GM19395 (cell line): ENCODE data around the gene FAM209A.
"Not testable (repeated sequence)": the region's sequence is repeated elsewhere in the genome, so short reads cannot be mapped to it uniquely, and the experiment has no call there.

Experiments
- ATAC-seq: cut with Tn5 transposase; IDR thresholded peaks from one replicate; pipeline ENCODE4 v1.9.1; 2021; ENCODE audit warnings: mild to moderate bottlenecking, moderate library complexity; ENCODE audit not compliant: unreplicated experiment

The FAM209A gene

GRCh38 chr20:56537997-56538396, 13.5 kb downstream of the FAM209A start:
- no peak for ATAC-seq

- no peak for ATAC-seq
These were observed 15.9 kb downstream of the FAM209A start for GRCh38 chr20:56540415-56540814.

- no peak for ATAC-seq
These were observed 18.0 kb downstream of the FAM209A start for GRCh38 chr20:56542489-56543030.

- no peak for ATAC-seq
These were observed 27.0 kb downstream of the FAM209A start for GRCh38 chr20:56551571-56551970.

- ATAC-seq: no peak
These were observed 28.5 kb downstream of the FAM209A start for GRCh38 chr20:56552911-56553629.

- ATAC-seq: peak; percentile 83
These were observed 30.3 kb downstream of the FAM209A start for GRCh38 chr20:56554869-56555268.

- ATAC-seq: no peak
These were observed 34.4 kb downstream of the FAM209A start for GRCh38 chr20:56558968-56559367.

DNA sequence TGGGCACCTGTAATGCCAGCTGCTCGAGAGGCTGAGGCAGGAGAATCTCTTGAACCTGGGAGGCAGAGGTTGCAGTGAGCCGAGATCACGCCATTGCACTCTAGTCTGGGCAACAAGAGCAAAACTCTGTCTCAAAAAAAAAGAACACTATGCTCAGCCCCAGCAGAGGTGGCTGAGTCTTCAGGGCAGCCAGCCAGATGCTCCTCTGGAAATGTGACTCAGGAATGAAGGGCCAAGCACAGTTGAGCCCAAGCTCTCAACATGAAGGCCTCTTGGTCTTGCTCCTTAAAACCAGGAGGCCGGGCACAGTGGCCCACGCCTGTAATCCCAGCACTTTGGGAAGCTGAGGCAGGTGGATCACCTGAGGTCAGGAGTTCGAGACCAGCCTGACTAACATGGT, 40.0 kb downstream of the FAM209A start:
- not testable (repeated sequence) for ATAC-seq

DNA sequence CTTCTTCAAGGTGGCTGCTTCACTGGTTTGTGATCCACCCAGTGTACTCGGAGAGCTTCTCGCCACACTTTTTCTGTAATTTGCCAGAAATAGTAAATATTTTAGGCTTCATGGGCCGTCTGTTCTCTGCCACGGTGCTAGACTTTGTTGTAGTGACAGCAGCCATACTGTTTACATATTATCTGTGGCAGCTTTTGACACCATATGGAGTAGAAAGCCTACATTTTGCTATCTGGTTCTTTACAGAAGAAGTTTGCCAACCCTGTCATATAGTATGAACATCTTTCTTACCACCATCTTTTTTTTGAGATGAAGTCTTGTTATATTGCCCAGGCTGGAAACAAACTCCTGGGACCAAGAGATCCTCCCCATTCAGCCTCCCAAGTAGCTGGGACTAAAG, 41.0 kb downstream of the FAM209A start:
- ATAC-seq: no peak

DNA sequence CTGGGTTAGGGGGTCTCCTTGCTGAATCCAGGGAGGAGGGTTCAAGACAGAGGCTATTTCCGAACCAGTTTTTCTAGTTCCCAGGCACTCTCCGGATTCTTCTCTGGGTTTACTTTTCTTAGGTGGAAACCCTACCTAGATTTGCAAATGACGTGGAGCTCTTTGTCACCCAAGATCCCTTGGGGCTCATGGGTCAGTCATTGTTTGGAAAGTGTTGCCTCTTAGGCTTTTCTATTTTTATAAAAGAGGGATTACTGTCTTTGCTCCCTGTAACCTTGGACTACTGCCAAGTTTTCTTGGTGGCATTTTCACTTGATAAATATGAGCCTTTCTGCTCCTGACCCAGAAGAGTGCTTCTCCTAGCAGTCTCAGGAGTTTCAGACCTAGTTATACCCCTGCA, 42.1 kb downstream of the FAM209A start:
- ATAC-seq: no peak

- no peak for ATAC-seq
These were observed 46.3 kb downstream of the FAM209A start for GRCh38 chr20:56570832-56571231.

DNA sequence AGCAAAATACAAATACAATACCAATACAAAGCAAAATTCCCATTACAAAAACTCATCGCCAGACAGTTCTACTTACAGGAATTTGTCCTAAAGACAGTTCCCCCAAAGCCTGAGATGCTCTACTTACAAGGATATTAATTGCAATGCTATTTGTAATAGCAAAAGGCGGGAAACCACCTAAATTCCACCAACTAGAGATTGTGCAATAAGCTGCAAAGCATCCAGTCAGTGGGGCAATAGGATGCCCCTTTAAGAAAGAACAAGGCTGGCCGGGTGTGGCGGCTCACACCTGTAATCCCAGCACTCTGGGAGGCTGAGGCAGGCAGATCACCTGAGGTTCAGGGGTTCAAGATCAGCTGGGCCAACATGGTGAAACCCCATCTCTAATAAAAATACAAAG, 47.6 kb downstream of the FAM209A start:
- no peak for ATAC-seq

- ATAC-seq: no peak
These were observed 49.4 kb downstream of the FAM209A start for GRCh38 chr20:56573986-56574385.

- no peak for ATAC-seq
These were observed 50.1 kb downstream of the FAM209A start for GRCh38 chr20:56574531-56575142.

DNA sequence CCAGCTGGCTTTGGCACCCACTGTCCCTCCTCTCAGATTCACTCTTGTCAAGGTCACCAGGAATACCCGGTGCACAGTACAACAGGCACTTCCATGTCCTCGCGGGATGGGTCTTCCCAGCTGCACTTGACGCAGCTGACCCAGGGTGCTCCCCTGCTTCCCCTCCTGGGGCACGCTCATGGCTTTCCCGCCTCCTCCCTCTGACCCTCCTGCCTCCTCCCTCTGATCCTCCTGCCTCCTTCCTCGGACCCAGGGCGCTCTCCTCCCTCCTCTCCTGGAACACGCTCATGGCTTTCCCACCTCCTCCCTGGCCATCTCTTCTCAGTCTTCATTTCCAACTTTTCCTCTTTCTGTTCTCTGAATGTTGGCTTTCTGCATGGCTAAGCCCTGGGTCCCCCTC, 50.6 kb downstream of the FAM209A start:
- no peak for ATAC-seq
